Measurements from ENCODE around the gene ANXA9. TPM values are rescaled to one million over a fixed set of nuclear protein-coding genes. Genes with fewer than 3 reads are reported as not detected.

The ANXA9 gene
- total RNA-seq, 1 experiment from 2014 or later: 42.5 TPM

GRCh38 chr1:150965605-150966004, 16.5 kb upstream of the ANXA9 start:
- H3K4me3 ChIP-seq (ENCODE audit: low read depth, low read length): no peak overlapping the region
- ChIA-PET POLR2A (interaction anchor here (0.8 to 1.1 kb wide), 2 partner anchors 9 to 11 kb away, joined by 3 read pairs; partner anchors contain the start of gene CERS2), CTCF (no interaction called here)
- no peak for DNase-seq
- Mint-ChIP-seq H3K36me3 (ENCODE audit: insufficient read depth, unreplicated experiment) (peaks cover 96% of the 10 kb centered on the region), H3K27ac (ENCODE audit: unreplicated experiment) (no peak overlapping the region), H3K4me1 (ENCODE audit: low read depth, unreplicated experiment) (peaks cover 50% of the 10 kb centered on the region), H3K9me3 (ENCODE audit: unreplicated experiment) (no peaks in the 10 kb centered on the region), H3K27me3 (ENCODE audit: insufficient read depth, unreplicated experiment) (no peaks in the 10 kb centered on the region), H3K4me3 (ENCODE audit: unreplicated experiment) (no peak overlapping the region)
- H3K27me3 ChIP-seq (replicated peaks; ENCODE audit: control insufficient read depth, insufficient read depth, low read length): no peaks in the 10 kb centered on the region
- BruUV-seq (replicated peaks): TSS peak; percentile 40
- intact Hi-C loops (cut with micrococcal nuclease; ENCODE audit: unreplicated experiment): no loop called here
- H3K36me3 ChIP-seq (ENCODE audit: control insufficient read depth, insufficient read depth, low read length): peaks cover 18% of the 10 kb centered on the region
- H3K9me3 ChIP-seq: no peaks in the 10 kb centered on the region
- TF ChIP-seq CTCF (IDR thresholded peaks at IDR 0.05; ENCODE audit: insufficient read depth in 1 of 2, low read depth in 1 of 2, low read length in 1 of 2, severe bottlenecking in 1 of 2, unreplicated experiment in 1 of 2): no peak
- peaks cover 31% of the 10 kb centered on the region for H3K4me1 ChIP-seq

GRCh38 chr1:150966011-150966410, 16.1 kb upstream of the ANXA9 start:
- TF ChIP-seq CTCF (IDR thresholded peaks at IDR 0.05; ENCODE audit: insufficient read depth in 1 of 2, low read depth in 1 of 2, low read length in 1 of 2, severe bottlenecking in 1 of 2, unreplicated experiment in 1 of 2): no peak
- peak overlapping the region; percentile 68 for H3K27ac Mint-ChIP-seq (ENCODE audit: unreplicated experiment)
- peaks cover 92% of the 10 kb centered on the region for H3K36me3 Mint-ChIP-seq (ENCODE audit: insufficient read depth, unreplicated experiment)
- POLR2A ChIA-PET: interaction anchor here (1.1 kb wide), 1 partner anchor 11 kb away, joined by 3 read pairs; no protein-coding TSS in a partner anchor
- H3K27me3 Mint-ChIP-seq (ENCODE audit: insufficient read depth, unreplicated experiment): no peaks in the 10 kb centered on the region
- Histone ChIP-seq H3K4me3 (ENCODE audit: low read depth, low read length) (no peak overlapping the region), H3K4me1 (peaks cover 35% of the 10 kb centered on the region), H3K27me3 (replicated peaks; ENCODE audit: control insufficient read depth, insufficient read depth, low read length) (no peaks in the 10 kb centered on the region), H3K36me3 (ENCODE audit: control insufficient read depth, insufficient read depth, low read length) (peaks cover 16% of the 10 kb centered on the region), H3K9me3 (no peaks in the 10 kb centered on the region)
- intact Hi-C loops (cut with micrococcal nuclease; ENCODE audit: unreplicated experiment): no loop called here
- CTCF ChIA-PET: no interaction called here
- no peaks in the 10 kb centered on the region for H3K9me3 Mint-ChIP-seq (ENCODE audit: unreplicated experiment)
- no TSS peak for BruUV-seq (replicated peaks)
- H3K4me3 Mint-ChIP-seq (ENCODE audit: unreplicated experiment): no peak overlapping the region
- DNase-seq: no peak
- peaks cover 54% of the 10 kb centered on the region for H3K4me1 Mint-ChIP-seq (ENCODE audit: low read depth, unreplicated experiment)

GRCh38 chr1:150967936-150968335, 14.2 kb upstream of the ANXA9 start:
- DNase-seq: no peak
- BruUV-seq (replicated peaks): no TSS peak
- Mint-ChIP-seq H3K27ac (ENCODE audit: unreplicated experiment) (peak overlapping the region; percentile 53), H3K4me1 (ENCODE audit: low read depth, unreplicated experiment) (peaks cover 58% of the 10 kb centered on the region), H3K27me3 (ENCODE audit: insufficient read depth, unreplicated experiment) (no peaks in the 10 kb centered on the region), H3K36me3 (ENCODE audit: insufficient read depth, unreplicated experiment) (peaks cover 85% of the 10 kb centered on the region), H3K9me3 (ENCODE audit: unreplicated experiment) (no peaks in the 10 kb centered on the region), H3K4me3 (ENCODE audit: unreplicated experiment) (no peak overlapping the region)
- Histone ChIP-seq H3K9me3 (no peaks in the 10 kb centered on the region), H3K27me3 (replicated peaks; ENCODE audit: control insufficient read depth, insufficient read depth, low read length) (no peaks in the 10 kb centered on the region), H3K36me3 (ENCODE audit: control insufficient read depth, insufficient read depth, low read length) (peaks cover 14% of the 10 kb centered on the region), H3K4me1 (peaks cover 38% of the 10 kb centered on the region), H3K4me3 (ENCODE audit: low read depth, low read length) (no peak overlapping the region)
- ChIA-PET CTCF (no interaction called here), POLR2A (no interaction called here)
- intact Hi-C loops (cut with micrococcal nuclease; ENCODE audit: unreplicated experiment): no loop called here
- no peak for TF ChIP-seq CTCF (IDR thresholded peaks at IDR 0.05; ENCODE audit: insufficient read depth in 1 of 2, low read depth in 1 of 2, low read length in 1 of 2, severe bottlenecking in 1 of 2, unreplicated experiment in 1 of 2)

All from Caco-2 (cell line).